ENCODE data around the gene RSPO4.
"Not testable (repeated sequence)": the region's sequence is repeated elsewhere in the genome, so short reads cannot be mapped to it uniquely, and the experiment has no call there.

The RSPO4 gene

DNA sequence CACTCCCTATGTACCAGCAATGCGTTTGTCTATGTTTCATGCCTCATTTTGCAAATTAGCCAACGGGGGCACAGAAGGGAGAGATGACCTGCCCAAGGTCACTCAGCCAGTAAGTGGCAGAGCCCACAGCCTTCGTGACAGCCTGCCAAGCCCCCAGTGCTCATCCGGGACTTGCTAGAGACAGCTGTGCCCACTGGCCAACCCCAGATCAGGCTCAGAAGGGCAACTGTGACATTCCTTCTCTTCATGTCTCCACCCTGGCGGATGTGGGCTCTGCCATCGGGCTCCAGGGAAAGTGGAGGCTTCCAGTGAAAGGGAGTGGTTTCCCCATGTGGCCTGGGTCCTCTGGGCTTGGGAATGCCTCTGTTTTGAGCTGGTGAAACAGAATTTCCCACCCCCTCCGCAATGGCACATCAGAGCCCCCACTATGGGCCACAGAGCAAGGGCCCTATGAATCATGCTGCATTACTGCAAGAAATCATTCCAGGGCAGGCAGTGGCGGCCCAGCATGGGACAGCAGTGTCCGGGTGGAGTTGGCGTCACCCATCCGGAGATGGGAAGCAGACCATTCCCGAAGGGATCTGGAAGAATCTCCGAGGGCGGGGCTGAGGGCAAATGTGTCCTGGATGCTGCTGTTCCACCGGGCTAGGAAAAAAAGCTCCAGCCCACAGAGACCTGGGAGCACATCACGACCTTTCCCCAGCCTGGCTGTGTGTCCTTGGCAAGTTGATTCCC lies 9.1 kb downstream of the RSPO4 start:
- H3K36me3 Mint-ChIP-seq (ENCODE audit: low read depth), result no peaks in the 10 kb centered on the region
- peaks cover 22% of the 10 kb centered on the region for H3K27me3 Mint-ChIP-seq

GRCh38 chr20:991850-992249 lies 10.3 kb downstream of the RSPO4 start:
- Mint-ChIP-seq H3K9me3 (no peaks in the 10 kb centered on the region), H3K27ac (no peak overlapping the region)
- DNase-seq, result no peak

More for the DNA sequence above, 9.1 kb downstream of the RSPO4 start:
- DNase-seq, result no peak
- no peak overlapping the region for H3K4me3 Mint-ChIP-seq
- H3K4me1 Mint-ChIP-seq (ENCODE audit: low read depth), result no peaks in the 10 kb centered on the region
- H3K9me3 Mint-ChIP-seq, result no peaks in the 10 kb centered on the region
- H3K27ac Mint-ChIP-seq, result no peak overlapping the region

DNA sequence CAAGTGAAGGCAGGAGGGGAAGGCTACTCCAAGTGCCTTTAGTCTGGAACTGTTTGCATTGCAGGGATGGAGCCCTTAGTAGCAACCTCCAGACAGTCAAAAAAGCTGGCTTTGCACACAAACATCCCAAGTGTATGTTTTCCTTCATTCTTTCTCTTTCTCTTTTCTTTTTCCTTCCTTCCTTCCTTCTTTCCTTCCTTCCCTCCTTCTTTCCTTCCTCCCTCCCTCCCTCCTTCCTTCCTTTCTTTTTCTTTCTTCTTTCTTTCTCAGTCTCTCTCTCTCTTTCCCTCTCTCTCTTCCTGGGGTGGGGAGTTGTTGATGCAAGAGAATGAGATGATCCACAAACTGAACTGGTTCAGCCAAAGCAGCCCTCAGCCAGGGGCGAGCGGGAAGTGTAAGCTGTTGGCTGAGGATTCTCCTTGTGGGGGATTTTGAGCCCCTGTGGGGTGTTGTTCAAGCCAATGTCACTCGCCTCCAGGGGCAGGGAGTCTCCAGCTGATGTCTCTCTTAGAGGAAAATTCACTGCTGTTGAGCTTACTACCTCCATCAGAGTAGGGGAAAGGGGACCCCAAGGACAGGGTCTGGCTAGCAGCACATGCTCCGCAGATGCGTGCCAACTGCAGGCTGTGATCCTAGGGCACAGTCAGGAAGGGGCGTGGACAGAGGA lies 11.7 kb downstream of the RSPO4 start:
- H3K9me3 Mint-ChIP-seq, result no peaks in the 10 kb centered on the region
- peaks cover 40% of the 10 kb centered on the region for H3K27me3 Mint-ChIP-seq
- H3K27ac Mint-ChIP-seq, result no peak overlapping the region
- H3K4me3 Mint-ChIP-seq, result no peak overlapping the region
- H3K4me1 Mint-ChIP-seq (ENCODE audit: low read depth), result no peaks in the 10 kb centered on the region
- no peak for DNase-seq
- H3K36me3 Mint-ChIP-seq (ENCODE audit: low read depth), result no peaks in the 10 kb centered on the region

More at GRCh38 chr20:991850-992249, 10.3 kb downstream of the RSPO4 start:
- Mint-ChIP-seq H3K36me3 (ENCODE audit: low read depth) (no peaks in the 10 kb centered on the region), H3K4me3 (no peak overlapping the region), H3K27me3 (peaks cover 30% of the 10 kb centered on the region), H3K4me1 (ENCODE audit: low read depth) (no peaks in the 10 kb centered on the region)

- Mint-ChIP-seq H3K4me3 (no peak overlapping the region), H3K27ac (no peak overlapping the region), H3K9me3 (no peaks in the 10 kb centered on the region), H3K27me3 (peaks cover 42% of the 10 kb centered on the region), H3K4me1 (ENCODE audit: low read depth) (no peaks in the 10 kb centered on the region), H3K36me3 (ENCODE audit: low read depth) (no peaks in the 10 kb centered on the region)
- no peak for DNase-seq
Observed at GRCh38 chr20:988272-988671, 13.8 kb downstream of the RSPO4 start.

- H3K4me1 Mint-ChIP-seq (ENCODE audit: low read depth), result no peaks in the 10 kb centered on the region
- no peaks in the 10 kb centered on the region for H3K36me3 Mint-ChIP-seq (ENCODE audit: low read depth)
- peaks cover 41% of the 10 kb centered on the region for H3K27me3 Mint-ChIP-seq
- H3K9me3 Mint-ChIP-seq, result no peaks in the 10 kb centered on the region
- no peak for DNase-seq
- no peak overlapping the region for H3K4me3 Mint-ChIP-seq
- no peak overlapping the region for H3K27ac Mint-ChIP-seq
Observed at GRCh38 chr20:987677-988076, 14.4 kb downstream of the RSPO4 start.

- no peaks in the 10 kb centered on the region for H3K36me3 Mint-ChIP-seq (ENCODE audit: low read depth)
- no peaks in the 10 kb centered on the region for H3K9me3 Mint-ChIP-seq
- no peak overlapping the region for H3K27ac Mint-ChIP-seq
- no peak for DNase-seq
- no peak overlapping the region for H3K4me3 Mint-ChIP-seq
- H3K4me1 Mint-ChIP-seq (ENCODE audit: low read depth), result no peaks in the 10 kb centered on the region
- peaks cover 33% of the 10 kb centered on the region for H3K27me3 Mint-ChIP-seq
Observed at GRCh38 chr20:986733-987355, 15.3 kb downstream of the RSPO4 start.

DNA sequence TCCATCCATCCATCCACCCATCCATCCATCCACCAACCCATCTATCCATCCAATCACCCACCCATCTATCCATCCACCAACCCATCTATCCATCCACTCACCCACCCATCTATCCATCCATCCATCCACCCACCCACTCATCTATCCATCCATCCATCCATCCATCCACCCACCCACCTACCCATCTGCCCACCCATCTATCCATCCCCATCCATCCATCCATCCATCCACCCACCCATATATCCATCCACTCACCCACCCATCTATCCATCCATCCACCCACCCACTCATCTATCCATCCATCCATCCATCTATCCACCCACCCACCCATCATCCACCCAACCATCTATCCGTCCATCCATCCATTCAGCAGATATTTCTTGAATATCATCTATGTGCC lies 17.1 kb downstream of the RSPO4 start:
- H3K36me3 Mint-ChIP-seq (ENCODE audit: low read depth); H3K9me3 Mint-ChIP-seq: not testable (repeated sequence)
- H3K27me3 Mint-ChIP-seq, result peaks cover 31% of the 10 kb centered on the region

DNA sequence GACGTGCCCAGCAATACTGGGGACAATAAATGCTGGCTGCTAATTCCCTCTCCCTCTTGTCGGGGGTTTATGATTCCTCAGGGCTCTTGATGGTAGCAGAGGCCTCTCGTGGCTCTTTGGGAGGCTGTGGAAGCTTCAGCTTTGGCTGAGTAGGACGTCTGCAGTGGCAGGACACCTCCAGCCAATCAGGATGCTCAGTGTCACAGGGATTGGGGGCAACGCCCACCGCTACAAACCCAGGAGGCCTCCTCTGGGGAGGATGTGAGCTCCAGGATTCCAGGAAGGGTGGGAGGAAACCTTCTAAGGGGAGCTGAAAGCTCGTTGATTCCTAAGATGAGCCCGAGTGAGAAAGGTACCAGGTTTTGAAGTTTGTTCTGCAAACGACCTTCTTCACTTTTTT lies 19.4 kb downstream of the RSPO4 start:
- H3K9me3 Mint-ChIP-seq, result no peaks in the 10 kb centered on the region
- H3K4me1 Mint-ChIP-seq (ENCODE audit: low read depth), result no peaks in the 10 kb centered on the region
- H3K27me3 Mint-ChIP-seq, result peaks cover 22% of the 10 kb centered on the region
- H3K27ac Mint-ChIP-seq, result no peak overlapping the region
- no peaks in the 10 kb centered on the region for H3K36me3 Mint-ChIP-seq (ENCODE audit: low read depth)
- no peak overlapping the region for H3K4me3 Mint-ChIP-seq
- no peak for DNase-seq

More for the DNA sequence above, 17.1 kb downstream of the RSPO4 start:
- not testable (repeated sequence) for H3K4me3 Mint-ChIP-seq; H3K27ac Mint-ChIP-seq; H3K4me1 Mint-ChIP-seq (ENCODE audit: low read depth); DNase-seq

- no peak for DNase-seq
- H3K9me3 Mint-ChIP-seq, result no peaks in the 10 kb centered on the region
- H3K4me3 Mint-ChIP-seq, result no peak overlapping the region
- H3K4me1 Mint-ChIP-seq (ENCODE audit: low read depth), result peaks cover 5% of the 10 kb centered on the region
- H3K36me3 Mint-ChIP-seq (ENCODE audit: low read depth), result no peaks in the 10 kb centered on the region
- H3K27me3 Mint-ChIP-seq, result peaks cover 3% of the 10 kb centered on the region
- no peak overlapping the region for H3K27ac Mint-ChIP-seq
Observed at GRCh38 chr20:977021-977420, 25.1 kb downstream of the RSPO4 start.

GRCh38 chr20:976033-976432 lies 26.1 kb downstream of the RSPO4 start:
- H3K27me3 Mint-ChIP-seq, result peaks cover 3% of the 10 kb centered on the region
- peaks cover 5% of the 10 kb centered on the region for H3K4me1 Mint-ChIP-seq (ENCODE audit: low read depth)
- no peaks in the 10 kb centered on the region for H3K36me3 Mint-ChIP-seq (ENCODE audit: low read depth)
- no peak for DNase-seq
- H3K9me3 Mint-ChIP-seq, result no peaks in the 10 kb centered on the region
- H3K4me3 Mint-ChIP-seq, result no peak overlapping the region
- H3K27ac Mint-ChIP-seq, result no peak overlapping the region

DNA sequence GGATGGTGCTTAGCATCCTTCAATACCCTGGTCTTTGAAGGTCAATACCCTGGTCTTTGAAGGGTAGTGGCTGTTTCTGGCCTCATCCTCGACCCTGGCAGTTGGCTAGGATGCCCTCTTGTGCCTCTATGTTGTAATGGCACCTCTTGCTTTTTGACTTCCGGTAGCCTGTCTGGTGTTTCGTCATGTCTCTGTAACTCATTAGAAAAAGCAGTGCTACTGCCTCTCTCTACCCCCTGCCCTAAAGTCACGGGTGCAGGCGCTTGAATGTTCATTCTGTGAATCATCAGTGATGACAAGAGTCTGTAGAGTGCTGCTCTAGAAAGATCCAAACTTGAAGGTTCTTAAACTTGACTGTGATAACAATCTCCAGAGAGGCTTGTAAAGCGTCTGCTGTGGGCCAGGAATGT lies 28.3 kb downstream of the RSPO4 start:
- no peak overlapping the region for H3K27ac Mint-ChIP-seq
- no peaks in the 10 kb centered on the region for H3K27me3 Mint-ChIP-seq
- no peaks in the 10 kb centered on the region for H3K36me3 Mint-ChIP-seq (ENCODE audit: low read depth)
- peaks cover 5% of the 10 kb centered on the region for H3K4me1 Mint-ChIP-seq (ENCODE audit: low read depth)
- H3K9me3 Mint-ChIP-seq, result no peaks in the 10 kb centered on the region
- DNase-seq, result peak; percentile 35
- no peak overlapping the region for H3K4me3 Mint-ChIP-seq

DNA sequence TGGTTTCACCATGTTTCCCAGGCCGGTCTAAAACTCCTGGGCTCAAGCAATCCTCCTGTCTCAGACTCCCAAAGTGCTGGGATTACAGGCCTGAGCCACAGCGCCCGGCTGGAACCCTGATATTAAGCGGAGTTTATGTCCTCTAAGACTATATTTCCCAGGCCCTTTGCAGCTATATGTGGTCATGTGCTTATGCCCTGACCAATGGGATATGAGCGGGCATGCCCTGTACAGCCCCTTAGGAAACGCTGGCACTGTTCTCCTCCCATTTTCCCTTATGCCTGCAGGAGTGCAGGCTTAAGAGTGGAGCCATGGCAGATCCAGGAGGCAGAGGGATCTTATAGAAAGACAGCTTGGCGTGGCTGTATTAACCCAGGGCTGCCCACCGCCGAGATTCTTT lies 29.9 kb downstream of the RSPO4 start:
- H3K9me3 Mint-ChIP-seq, result no peaks in the 10 kb centered on the region
- H3K27ac Mint-ChIP-seq, result no peak overlapping the region
- H3K4me3 Mint-ChIP-seq, result no peak overlapping the region
- H3K4me1 Mint-ChIP-seq (ENCODE audit: low read depth), result peaks cover 5% of the 10 kb centered on the region
- DNase-seq, result no peak
- peaks cover 4% of the 10 kb centered on the region for H3K27me3 Mint-ChIP-seq
- H3K36me3 Mint-ChIP-seq (ENCODE audit: low read depth), result no peaks in the 10 kb centered on the region

- no peak for DNase-seq
- Mint-ChIP-seq H3K36me3 (ENCODE audit: low read depth) (no peaks in the 10 kb centered on the region), H3K27ac (no peak overlapping the region), H3K9me3 (no peaks in the 10 kb centered on the region), H3K4me3 (no peak overlapping the region), H3K27me3 (peaks cover 4% of the 10 kb centered on the region), H3K4me1 (ENCODE audit: low read depth) (peaks cover 5% of the 10 kb centered on the region)
Observed at GRCh38 chr20:971346-971745, 30.8 kb downstream of the RSPO4 start.

- Mint-ChIP-seq H3K4me3 (no peak overlapping the region), H3K9me3 (no peaks in the 10 kb centered on the region), H3K4me1 (ENCODE audit: low read depth) (peaks cover 5% of the 10 kb centered on the region), H3K27me3 (peaks cover 5% of the 10 kb centered on the region), H3K27ac (no peak overlapping the region), H3K36me3 (ENCODE audit: low read depth) (no peaks in the 10 kb centered on the region)
- no peak for DNase-seq
Observed at GRCh38 chr20:969868-970267, 32.2 kb downstream of the RSPO4 start.

All from activated T-cell treated with anti-CD3 and anti-CD28 coated beads, Interleukin-2, amount 50 U/mL, for 24 hours (primary cell).